Right forelimb (tissue), 1 donor: Measurements from ENCODE around the gene TUBB.
"Not testable (repeated sequence)": the region's sequence is repeated elsewhere in the genome, so short reads cannot be mapped to it uniquely, and the experiment has no call there.

Experiments
- DNase-seq: peaks from one replicate; pipeline ENCODE4 v3.0.0-alpha.2; 2018

Gene TUBB

GRCh38 chr6:30763618-30764489 is 43.7 kb downstream of the TUBB start:
- no peak for DNase-seq

GRCh38 chr6:30764490-30765043 is 44.4 kb downstream of the TUBB start:
- DNase-seq, result not testable (repeated sequence)

GRCh38 chr6:30765495-30765894 is 45.3 kb downstream of the TUBB start:
- not testable (repeated sequence) for DNase-seq

GRCh38 chr6:30766461-30767157 is 46.5 kb downstream of the TUBB start:
- DNase-seq, result no peak

- no peak for DNase-seq
These were observed 47.2 kb downstream of the TUBB start for GRCh38 chr6:30767158-30767943.

DNA sequence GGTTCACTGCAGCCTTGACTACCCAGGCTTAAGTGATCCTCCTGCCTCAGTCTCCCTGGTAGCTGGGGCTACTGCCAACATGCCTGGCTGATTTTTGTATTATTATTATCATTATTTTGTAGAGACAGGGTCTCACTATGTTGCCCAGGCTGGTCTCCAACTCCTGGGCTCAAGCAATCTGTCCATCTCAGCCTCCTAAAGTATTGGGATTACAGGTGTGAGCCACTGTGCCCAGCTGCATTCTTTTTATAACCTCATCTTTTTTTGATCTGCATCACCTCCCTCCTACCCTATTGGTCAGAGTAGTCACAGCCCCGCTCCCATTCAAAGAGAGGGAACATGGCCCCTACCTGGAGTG is 47.8 kb downstream of the TUBB start:
- no peak for DNase-seq

DNA sequence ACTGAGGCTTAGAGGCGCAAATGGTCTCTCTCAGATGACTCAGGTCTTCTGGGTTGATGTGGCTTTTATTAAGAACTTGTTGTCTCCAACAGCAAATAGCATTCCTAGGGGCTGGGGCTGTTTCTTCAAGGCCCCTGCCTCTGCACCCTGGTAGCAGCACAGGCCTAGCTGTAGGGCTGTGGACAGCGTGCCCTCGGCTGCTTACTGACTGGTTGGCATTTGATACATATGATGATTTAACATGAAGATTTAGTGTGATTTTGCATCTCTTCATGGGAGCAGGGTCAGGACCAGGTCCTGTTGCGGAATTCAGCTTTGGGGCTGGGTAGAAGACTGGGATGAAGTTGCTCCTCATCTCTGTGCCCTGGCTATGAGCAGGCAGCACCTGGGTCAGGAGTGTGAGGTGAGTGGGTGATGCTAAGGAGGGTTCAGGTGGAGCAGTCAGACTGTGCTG is 48.5 kb downstream of the TUBB start:
- no peak for DNase-seq

- DNase-seq, result no peak
These were observed 49.1 kb downstream of the TUBB start for GRCh38 chr6:30769088-30769852.

GRCh38 chr6:30769853-30770524 is 49.8 kb downstream of the TUBB start:
- no peak for DNase-seq

- DNase-seq, result no peak
These were observed 50.4 kb downstream of the TUBB start for GRCh38 chr6:30770592-30770991.

GRCh38 chr6:30774701-30775100 is 54.5 kb downstream of the TUBB start:
- DNase-seq, result no peak
